ENCODE results near the gene SNX10.

The SNX10 gene

GRCh38 chr7:26374647-26375373 lies 83.1 kb downstream of the SNX10 start:
- Histone ChIP-seq H2AK5ac (ENCODE audit: low read length) (no peak overlapping the region), H3K4me2 (ENCODE audit: low read length) (no peak overlapping the region), H4K8ac (ENCODE audit: low read depth, low read length) (no peak overlapping the region), H3K79me2 (ENCODE audit: control insufficient read depth, insufficient read depth, low read length) (no peaks in the 10 kb centered on the region), H2BK5ac (ENCODE audit: low read length) (no peak overlapping the region), H2BK15ac (replicated peaks; ENCODE audit: low read depth) (no peak overlapping the region), H3K9ac (ENCODE audit: low read length) (no peak overlapping the region), H3K36me3 (ENCODE audit: control insufficient read depth, insufficient read depth, low read length) (no peaks in the 10 kb centered on the region), H3K23ac (ENCODE audit: low read length) (no peak overlapping the region), H4K5ac (ENCODE audit: low read length) (no peak overlapping the region), H3K79me1 (ENCODE audit: low read length) (no peaks in the 10 kb centered on the region), H3K27ac (ENCODE audit: low read depth, low read length) (no peak overlapping the region), H3K4me3 (ENCODE audit: low read length) (no peak overlapping the region), H3K18ac (ENCODE audit: low read length) (no peak overlapping the region), H3K4me1 (ENCODE audit: control insufficient read depth, low read depth, low read length) (no peaks in the 10 kb centered on the region), H2BK120ac (ENCODE audit: low read depth, low read length) (no peak overlapping the region), H3K56ac (ENCODE audit: low read length) (no peak overlapping the region), H3K4ac (ENCODE audit: low read depth, low read length) (no peak overlapping the region), H3K27me3 (ENCODE audit: insufficient read depth, low read length, poor library complexity) (no peaks in the 10 kb centered on the region)
- no peak for DNase-seq
- WGBS (ENCODE audit: extremely low coverage, insufficient coverage, low lambda C conversion rate): no CpG with 5 or more reads among the region's 6 CpGs

DNA sequence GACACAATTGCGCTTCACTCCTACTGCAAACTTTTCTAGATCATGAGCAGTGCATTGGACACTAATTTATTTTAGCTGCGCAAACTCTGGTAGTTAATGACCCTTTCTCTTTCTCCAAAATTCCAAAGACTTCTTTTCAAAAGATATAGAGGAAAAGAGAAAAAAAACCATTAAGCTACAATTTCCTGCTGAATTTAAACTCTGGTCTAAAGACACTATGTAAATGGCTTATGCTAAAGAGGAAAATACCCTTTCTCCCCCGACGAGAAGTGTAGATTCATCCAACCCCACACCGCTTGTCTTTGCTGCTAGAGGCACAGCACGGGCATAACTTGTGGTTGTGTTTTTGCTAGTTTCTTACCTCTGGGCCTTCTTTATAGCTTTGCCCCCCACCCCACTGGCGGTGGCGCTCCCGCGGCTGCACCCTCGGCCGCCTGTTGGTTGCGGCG lies 84.1 kb downstream of the SNX10 start:
- no peaks in the 10 kb centered on the region for H3K79me1 ChIP-seq (ENCODE audit: low read length)
- H3K27me3 ChIP-seq (ENCODE audit: insufficient read depth, low read length, poor library complexity): no peaks in the 10 kb centered on the region
- H3K18ac ChIP-seq (ENCODE audit: low read length): no peak overlapping the region
- no peaks in the 10 kb centered on the region for H3K4me1 ChIP-seq (ENCODE audit: control insufficient read depth, low read depth, low read length)
- no peak overlapping the region for H3K9ac ChIP-seq (ENCODE audit: low read length)
- no peak overlapping the region for H2BK5ac ChIP-seq (ENCODE audit: low read length)
- no peak overlapping the region for H2BK120ac ChIP-seq (ENCODE audit: low read depth, low read length)
- no peak overlapping the region for H3K23ac ChIP-seq (ENCODE audit: low read length)
- no peak overlapping the region for H3K4me3 ChIP-seq (ENCODE audit: low read length)
- H3K36me3 ChIP-seq (ENCODE audit: control insufficient read depth, insufficient read depth, low read length): no peaks in the 10 kb centered on the region
- H3K56ac ChIP-seq (ENCODE audit: low read length): no peak overlapping the region
- peak; percentile 46 for DNase-seq
- no CpG with 5 or more reads among the region's 14 CpGs for WGBS (ENCODE audit: extremely low coverage, insufficient coverage, low lambda C conversion rate)
- H2AK5ac ChIP-seq (ENCODE audit: low read length): no peak overlapping the region
- no peaks in the 10 kb centered on the region for H3K79me2 ChIP-seq (ENCODE audit: control insufficient read depth, insufficient read depth, low read length)
- no peak overlapping the region for H2BK15ac ChIP-seq (replicated peaks; ENCODE audit: low read depth)
- peak overlapping the region; percentile 72 for H3K4me2 ChIP-seq (ENCODE audit: low read length)
- H4K8ac ChIP-seq (ENCODE audit: low read depth, low read length): no peak overlapping the region
- H3K27ac ChIP-seq (ENCODE audit: low read depth, low read length): no peak overlapping the region
- no peak overlapping the region for H4K5ac ChIP-seq (ENCODE audit: low read length)
- no peak overlapping the region for H3K4ac ChIP-seq (ENCODE audit: low read depth, low read length)

DNA sequence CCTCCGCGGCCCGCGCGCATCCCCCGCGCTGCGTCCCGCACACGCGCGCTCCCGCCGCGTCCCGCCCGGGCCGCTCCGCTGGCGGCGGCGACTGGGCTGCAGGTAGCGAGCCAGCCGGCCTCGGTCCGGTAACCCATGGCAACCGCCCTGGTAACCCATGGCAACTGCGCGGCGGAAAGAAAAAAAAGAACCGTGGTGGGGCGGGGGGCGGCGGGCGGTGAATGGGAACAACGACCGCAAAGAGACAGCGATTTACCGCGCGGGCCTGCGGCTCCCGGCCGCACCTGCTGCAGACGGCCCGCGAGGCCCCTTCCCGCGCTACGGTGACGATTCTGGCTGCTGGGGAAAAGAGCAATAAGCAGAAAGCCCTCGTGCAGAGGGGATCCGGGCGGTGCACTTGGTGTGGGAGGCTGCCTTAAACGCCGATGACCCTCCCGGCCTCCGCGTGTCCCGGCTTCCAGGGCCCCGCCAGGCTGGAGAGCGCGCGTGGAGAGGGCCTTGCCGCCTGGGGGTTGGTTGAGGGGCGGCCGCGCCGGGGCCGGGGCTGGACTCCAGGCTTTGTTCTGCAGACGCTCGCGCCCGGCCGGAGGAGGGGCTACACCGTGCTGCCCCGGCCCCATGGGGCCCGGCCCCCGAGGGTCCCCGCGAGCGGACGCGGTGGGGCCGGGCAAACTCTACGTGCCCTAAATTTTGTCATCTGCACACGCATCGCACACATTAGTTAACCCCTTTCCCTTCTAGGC lies 84.7 kb downstream of the SNX10 start:
- H3K4me1 ChIP-seq (ENCODE audit: control insufficient read depth, low read depth, low read length): no peaks in the 10 kb centered on the region

GRCh38 chr7:26378016-26378415 lies 86.4 kb downstream of the SNX10 start:
- H3K79me1 ChIP-seq (ENCODE audit: low read length): no peaks in the 10 kb centered on the region
- H3K4me2 ChIP-seq (ENCODE audit: low read length): no peak overlapping the region
- H4K5ac ChIP-seq (ENCODE audit: low read length): no peak overlapping the region
- no peaks in the 10 kb centered on the region for H3K4me1 ChIP-seq (ENCODE audit: control insufficient read depth, low read depth, low read length)
- no peaks in the 10 kb centered on the region for H3K36me3 ChIP-seq (ENCODE audit: control insufficient read depth, insufficient read depth, low read length)
- no peak overlapping the region for H3K18ac ChIP-seq (ENCODE audit: low read length)
- no peak overlapping the region for H3K4ac ChIP-seq (ENCODE audit: low read depth, low read length)
- no peak overlapping the region for H2BK15ac ChIP-seq (replicated peaks; ENCODE audit: low read depth)
- no peak overlapping the region for H2BK120ac ChIP-seq (ENCODE audit: low read depth, low read length)
- no peaks in the 10 kb centered on the region for H3K79me2 ChIP-seq (ENCODE audit: control insufficient read depth, insufficient read depth, low read length)
- no peak overlapping the region for H3K56ac ChIP-seq (ENCODE audit: low read length)
- no peak overlapping the region for H2BK5ac ChIP-seq (ENCODE audit: low read length)
- H4K8ac ChIP-seq (ENCODE audit: low read depth, low read length): no peak overlapping the region
- no peaks in the 10 kb centered on the region for H3K27me3 ChIP-seq (ENCODE audit: insufficient read depth, low read length, poor library complexity)
- DNase-seq: no peak
- no peak overlapping the region for H3K23ac ChIP-seq (ENCODE audit: low read length)
- no peak overlapping the region for H3K4me3 ChIP-seq (ENCODE audit: low read length)
- no peak overlapping the region for H3K9ac ChIP-seq (ENCODE audit: low read length)
- no peak overlapping the region for H3K27ac ChIP-seq (ENCODE audit: low read depth, low read length)
- H2AK5ac ChIP-seq (ENCODE audit: low read length): no peak overlapping the region
- WGBS (ENCODE audit: extremely low coverage, insufficient coverage, low lambda C conversion rate): no CpG with 5 or more reads among the region's 7 CpGs

More for the DNA sequence above, 84.7 kb downstream of the SNX10 start:
- H3K23ac ChIP-seq (ENCODE audit: low read length): no peak overlapping the region
- no peaks in the 10 kb centered on the region for H3K79me2 ChIP-seq (ENCODE audit: control insufficient read depth, insufficient read depth, low read length)
- no peaks in the 10 kb centered on the region for H3K36me3 ChIP-seq (ENCODE audit: control insufficient read depth, insufficient read depth, low read length)
- no peaks in the 10 kb centered on the region for H3K27me3 ChIP-seq (ENCODE audit: insufficient read depth, low read length, poor library complexity)
- H2BK15ac ChIP-seq (replicated peaks; ENCODE audit: low read depth): no peak overlapping the region
- peak overlapping the region; percentile 51 for H3K4me3 ChIP-seq (ENCODE audit: low read length)
- peak overlapping the region; percentile 58 for H3K9ac ChIP-seq (ENCODE audit: low read length)
- no peak overlapping the region for H4K5ac ChIP-seq (ENCODE audit: low read length)
- H2BK5ac ChIP-seq (ENCODE audit: low read length): no peak overlapping the region
- H3K27ac ChIP-seq (ENCODE audit: low read depth, low read length): peak overlapping the region; percentile 10
- H3K4me2 ChIP-seq (ENCODE audit: low read length): peak overlapping the region; percentile 87
- no peak overlapping the region for H3K18ac ChIP-seq (ENCODE audit: low read length)
- H3K79me1 ChIP-seq (ENCODE audit: low read length): no peaks in the 10 kb centered on the region
- no peak overlapping the region for H2AK5ac ChIP-seq (ENCODE audit: low read length)
- DNase-seq: peak; percentile 73
- no peak overlapping the region for H2BK120ac ChIP-seq (ENCODE audit: low read depth, low read length)
- peak overlapping the region; percentile 73 for H3K56ac ChIP-seq (ENCODE audit: low read length)
- H3K4ac ChIP-seq (ENCODE audit: low read depth, low read length): no peak overlapping the region
- no peak overlapping the region for H4K8ac ChIP-seq (ENCODE audit: low read depth, low read length)
- no CpG with 5 or more reads among the region's 88 CpGs for WGBS (ENCODE audit: extremely low coverage, insufficient coverage, low lambda C conversion rate)

DNA sequence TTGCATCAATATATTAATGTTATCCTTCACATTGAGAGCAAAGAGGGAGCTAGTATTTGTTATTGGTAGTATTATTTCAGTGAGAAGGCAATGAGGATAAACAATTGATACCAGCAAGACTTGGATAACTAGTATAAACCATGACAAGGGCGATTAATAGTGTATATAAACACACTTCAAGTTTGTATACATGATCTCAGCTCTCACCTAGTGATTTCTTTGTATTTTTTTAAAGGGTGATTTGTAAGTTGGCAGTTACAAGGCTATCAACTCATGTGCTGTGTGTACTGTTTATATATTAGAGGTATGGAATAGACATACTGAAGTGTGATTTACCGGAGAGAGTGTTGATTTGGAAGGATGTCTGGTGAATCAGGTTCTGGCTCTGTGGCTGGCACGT lies 88.0 kb downstream of the SNX10 start:
- Histone ChIP-seq H3K79me2 (ENCODE audit: control insufficient read depth, insufficient read depth, low read length) (no peaks in the 10 kb centered on the region), H4K8ac (ENCODE audit: low read depth, low read length) (no peak overlapping the region), H4K5ac (ENCODE audit: low read length) (no peak overlapping the region), H3K79me1 (ENCODE audit: low read length) (no peaks in the 10 kb centered on the region), H2AK5ac (ENCODE audit: low read length) (no peak overlapping the region), H3K4me3 (ENCODE audit: low read length) (no peak overlapping the region), H2BK5ac (ENCODE audit: low read length) (no peak overlapping the region), H2BK120ac (ENCODE audit: low read depth, low read length) (no peak overlapping the region), H3K27ac (ENCODE audit: low read depth, low read length) (no peak overlapping the region), H3K4me2 (ENCODE audit: low read length) (no peak overlapping the region), H3K36me3 (ENCODE audit: control insufficient read depth, insufficient read depth, low read length) (no peaks in the 10 kb centered on the region), H3K23ac (ENCODE audit: low read length) (no peak overlapping the region), H3K56ac (ENCODE audit: low read length) (no peak overlapping the region), H3K9ac (ENCODE audit: low read length) (no peak overlapping the region), H3K18ac (ENCODE audit: low read length) (no peak overlapping the region), H3K4ac (ENCODE audit: low read depth, low read length) (no peak overlapping the region), H2BK15ac (replicated peaks; ENCODE audit: low read depth) (no peak overlapping the region), H3K4me1 (ENCODE audit: control insufficient read depth, low read depth, low read length) (no peaks in the 10 kb centered on the region), H3K27me3 (ENCODE audit: insufficient read depth, low read length, poor library complexity) (no peaks in the 10 kb centered on the region)
- no CpG with 5 or more reads among the region's 3 CpGs for WGBS (ENCODE audit: extremely low coverage, insufficient coverage, low lambda C conversion rate)
- no peak for DNase-seq
